Measurements from ENCODE around the gene FAIM2. TPM values are rescaled to one million over a fixed set of nuclear protein-coding genes. Genes with fewer than 3 reads are reported as not detected.

FAIM2 gene
- total and polyA plus RNA-seq, 2 donors (not counting 1 experiment from before 2014, with no cell fraction given), result 0.50 to 1.00 TPM

GRCh38 chr12:49910331-49911212 is 6.9 kb upstream of the FAIM2 start:
- no peaks in the 10 kb centered on the region for H3K9me3 ChIP-seq (ENCODE audit: control insufficient read depth, insufficient read depth, low read depth, low read length)
- TF ChIP-seq EZH2 (IDR thresholded peaks at IDR 0.05; ENCODE audit: low read length, missing control alignments) (no peak), CTCF (conservative IDR thresholded peaks at IDR 0.05 in 1 of 2, IDR thresholded peaks at IDR 0.05 in 1 of 2; ENCODE audit: low read depth in 1 of 2, low read length in 2 of 2) (no peak)
- no peak overlapping the region for H3K4me3 ChIP-seq (replicated peaks in 1 of 4; ENCODE audit: control extremely low read depth in 1 of 4, insufficient read depth in 1 of 4, low read depth in 3 of 4, low read length in 4 of 4)
- no peaks in the 10 kb centered on the region for H4K20me1 ChIP-seq (ENCODE audit: control insufficient read depth, extremely low read depth, insufficient read depth, low read length)
- no peak overlapping the region for H3K27ac ChIP-seq (ENCODE audit: insufficient read depth, low read length)
- H3K9ac ChIP-seq (ENCODE audit: insufficient read depth, low read length), result no peak overlapping the region
- H3K4me2 ChIP-seq (ENCODE audit: extremely low read depth, insufficient read depth, low read length), result no peak overlapping the region
- no peak for DNase-seq (ENCODE audit: low read depth in 2 of 2)
- H3K27me3 ChIP-seq (ENCODE audit: control insufficient read depth, insufficient read depth, low read length), result peaks cover 3% of the 10 kb centered on the region
- H3K36me3 ChIP-seq (ENCODE audit: control insufficient read depth, insufficient read depth, low read length), result no peaks in the 10 kb centered on the region
- H3K79me2 ChIP-seq (ENCODE audit: control insufficient read depth, insufficient read depth, low read length), result no peaks in the 10 kb centered on the region
- H3K4me1 ChIP-seq (ENCODE audit: control insufficient read depth, extremely low read depth, insufficient read depth, low read length), result no peaks in the 10 kb centered on the region
- H2AFZ ChIP-seq (ENCODE audit: low read length), result no peak overlapping the region

- TF ChIP-seq CTCF (conservative IDR thresholded peaks at IDR 0.05 in 1 of 2, IDR thresholded peaks at IDR 0.05 in 1 of 2; ENCODE audit: low read depth in 1 of 2, low read length in 2 of 2) (no peak), EZH2 (IDR thresholded peaks at IDR 0.05; ENCODE audit: low read length, missing control alignments) (no peak)
- no peak overlapping the region for H3K4me3 ChIP-seq (replicated peaks in 1 of 4; ENCODE audit: control extremely low read depth in 1 of 4, insufficient read depth in 1 of 4, low read depth in 3 of 4, low read length in 4 of 4)
- H3K9ac ChIP-seq (ENCODE audit: insufficient read depth, low read length), result no peak overlapping the region
- no peaks in the 10 kb centered on the region for H3K9me3 ChIP-seq (ENCODE audit: control insufficient read depth, insufficient read depth, low read depth, low read length)
- H2AFZ ChIP-seq (ENCODE audit: low read length), result no peak overlapping the region
- peaks cover 3% of the 10 kb centered on the region for H3K27me3 ChIP-seq (ENCODE audit: control insufficient read depth, insufficient read depth, low read length)
- no peaks in the 10 kb centered on the region for H4K20me1 ChIP-seq (ENCODE audit: control insufficient read depth, extremely low read depth, insufficient read depth, low read length)
- no peaks in the 10 kb centered on the region for H3K79me2 ChIP-seq (ENCODE audit: control insufficient read depth, insufficient read depth, low read length)
- H3K27ac ChIP-seq (ENCODE audit: insufficient read depth, low read length), result no peak overlapping the region
- H3K36me3 ChIP-seq (ENCODE audit: control insufficient read depth, insufficient read depth, low read length), result no peaks in the 10 kb centered on the region
- DNase-seq (ENCODE audit: low read depth in 2 of 2), result peak; percentile 55 to 86
- no peaks in the 10 kb centered on the region for H3K4me1 ChIP-seq (ENCODE audit: control insufficient read depth, extremely low read depth, insufficient read depth, low read length)
- no peak overlapping the region for H3K4me2 ChIP-seq (ENCODE audit: extremely low read depth, insufficient read depth, low read length)
These were observed 6.1 kb upstream of the FAIM2 start for GRCh38 chr12:49909826-49910225.

- Histone ChIP-seq H3K79me2 (ENCODE audit: control insufficient read depth, insufficient read depth, low read length) (no peaks in the 10 kb centered on the region), H2AFZ (ENCODE audit: low read length) (no peak overlapping the region)
These were observed 5.7 kb upstream of the FAIM2 start for GRCh38 chr12:49909356-49909755.

More at GRCh38 chr12:49909356-49909755, 5.7 kb upstream of the FAIM2 start:
- H3K9me3 ChIP-seq (ENCODE audit: control insufficient read depth, insufficient read depth, low read depth, low read length), result no peaks in the 10 kb centered on the region
- H3K27ac ChIP-seq (ENCODE audit: insufficient read depth, low read length), result no peak overlapping the region
- DNase-seq (ENCODE audit: low read depth in 2 of 2), result no peak
- H3K27me3 ChIP-seq (ENCODE audit: control insufficient read depth, insufficient read depth, low read length), result peaks cover 3% of the 10 kb centered on the region
- no peak overlapping the region for H3K4me2 ChIP-seq (ENCODE audit: extremely low read depth, insufficient read depth, low read length)
- peaks cover under 1% of the 10 kb centered on the region for H3K4me1 ChIP-seq (ENCODE audit: control insufficient read depth, extremely low read depth, insufficient read depth, low read length)
- no peaks in the 10 kb centered on the region for H4K20me1 ChIP-seq (ENCODE audit: control insufficient read depth, extremely low read depth, insufficient read depth, low read length)
- no peak overlapping the region for H3K4me3 ChIP-seq (replicated peaks in 1 of 4; ENCODE audit: control extremely low read depth in 1 of 4, insufficient read depth in 1 of 4, low read depth in 3 of 4, low read length in 4 of 4)
- no peak for TF ChIP-seq CTCF (conservative IDR thresholded peaks at IDR 0.05 in 1 of 2, IDR thresholded peaks at IDR 0.05 in 1 of 2; ENCODE audit: low read depth in 1 of 2, low read length in 2 of 2)
- no peak for TF ChIP-seq EZH2 (IDR thresholded peaks at IDR 0.05; ENCODE audit: low read length, missing control alignments)
- H3K36me3 ChIP-seq (ENCODE audit: control insufficient read depth, insufficient read depth, low read length), result no peaks in the 10 kb centered on the region
- H3K9ac ChIP-seq (ENCODE audit: insufficient read depth, low read length), result no peak overlapping the region

All from fibroblast of lung (primary cell).